Measurements from ENCODE around the gene GSX1. TPM values are rescaled to one million over a fixed set of nuclear protein-coding genes. Genes with fewer than 3 reads are reported as not detected.
"Not testable (repeated sequence)": the region's sequence is repeated elsewhere in the genome, so short reads cannot be mapped to it uniquely, and the experiment has no call there.

Gene GSX1
- not detected for total RNA-seq
- long read RNA-seq, result 0 reads

DNA sequence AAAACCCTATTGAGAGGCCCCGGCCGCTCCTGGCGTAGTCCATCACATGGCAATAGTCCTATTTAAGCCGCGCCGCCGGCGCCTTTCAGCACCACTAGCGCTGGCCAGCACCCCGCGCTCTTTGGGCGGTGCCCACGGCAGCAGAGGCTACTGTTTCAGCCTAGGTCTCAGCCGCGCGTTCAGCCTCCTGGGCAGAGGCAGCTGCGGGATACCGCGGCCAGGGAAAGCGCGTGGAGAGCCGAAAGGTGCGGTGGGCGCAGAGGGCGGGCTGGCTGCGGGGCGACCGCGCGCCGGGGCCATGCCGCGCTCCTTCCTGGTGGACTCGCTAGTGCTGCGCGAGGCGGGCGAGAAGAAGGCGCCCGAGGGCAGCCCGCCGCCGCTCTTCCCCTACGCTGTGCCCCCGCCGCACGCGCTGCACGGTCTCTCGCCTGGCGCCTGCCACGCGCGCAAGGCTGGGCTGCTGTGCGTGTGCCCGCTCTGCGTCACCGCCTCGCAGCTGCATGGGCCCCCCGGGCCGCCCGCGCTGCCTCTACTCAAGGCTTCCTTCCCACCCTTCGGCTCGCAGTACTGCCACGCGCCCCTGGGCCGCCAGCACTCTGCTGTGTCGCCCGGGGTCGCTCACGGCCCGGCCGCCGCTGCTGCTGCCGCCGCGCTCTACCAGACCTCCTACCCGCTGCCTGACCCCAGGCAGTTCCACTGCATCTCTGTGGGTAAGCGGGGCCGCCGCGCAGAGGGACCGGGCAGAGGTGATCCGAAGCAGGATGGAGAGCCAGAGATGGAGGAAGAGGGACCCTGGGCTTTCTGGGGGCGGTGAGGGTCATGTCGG, at the start of gene GSX1:
GSX1 (plus strand) TSS at position 91 of the 826 bp plus-strand sequence; CDS start at position 299, 208 bp downstream.
- Histone ChIP-seq H3K36me3 (no peaks in the 10 kb centered on the region), H3K4me3 (peak within 1 kb of the TSS; percentile 42), H3K27me3 (peaks cover 97% of the 10 kb centered on the region), H3K4me1 (peaks cover 24% of the 10 kb centered on the region), H3K27ac (no peak within 1 kb of the TSS), H3K9me3 (no peaks in the 10 kb centered on the region)
- TF ChIP-seq, protein P1, sequence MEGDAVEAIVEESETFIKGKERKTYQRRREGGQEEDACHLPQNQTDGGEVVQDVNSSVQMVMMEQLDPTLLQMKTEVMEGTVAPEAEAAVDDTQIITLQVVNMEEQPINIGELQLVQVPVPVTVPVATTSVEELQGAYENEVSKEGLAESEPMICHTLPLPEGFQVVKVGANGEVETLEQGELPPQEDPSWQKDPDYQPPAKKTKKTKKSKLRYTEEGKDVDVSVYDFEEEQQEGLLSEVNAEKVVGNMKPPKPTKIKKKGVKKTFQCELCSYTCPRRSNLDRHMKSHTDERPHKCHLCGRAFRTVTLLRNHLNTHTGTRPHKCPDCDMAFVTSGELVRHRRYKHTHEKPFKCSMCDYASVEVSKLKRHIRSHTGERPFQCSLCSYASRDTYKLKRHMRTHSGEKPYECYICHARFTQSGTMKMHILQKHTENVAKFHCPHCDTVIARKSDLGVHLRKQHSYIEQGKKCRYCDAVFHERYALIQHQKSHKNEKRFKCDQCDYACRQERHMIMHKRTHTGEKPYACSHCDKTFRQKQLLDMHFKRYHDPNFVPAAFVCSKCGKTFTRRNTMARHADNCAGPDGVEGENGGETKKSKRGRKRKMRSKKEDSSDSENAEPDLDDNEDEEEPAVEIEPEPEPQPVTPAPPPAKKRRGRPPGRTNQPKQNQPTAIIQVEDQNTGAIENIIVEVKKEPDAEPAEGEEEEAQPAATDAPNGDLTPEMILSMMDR (IDR thresholded peaks at IDR 0.05), result no peak
- ATAC-seq, result peak; percentile 89
- DNase-seq, result peak; percentile 86
- intact Hi-C loops (cut with DNase I), result no loop called here

DNA sequence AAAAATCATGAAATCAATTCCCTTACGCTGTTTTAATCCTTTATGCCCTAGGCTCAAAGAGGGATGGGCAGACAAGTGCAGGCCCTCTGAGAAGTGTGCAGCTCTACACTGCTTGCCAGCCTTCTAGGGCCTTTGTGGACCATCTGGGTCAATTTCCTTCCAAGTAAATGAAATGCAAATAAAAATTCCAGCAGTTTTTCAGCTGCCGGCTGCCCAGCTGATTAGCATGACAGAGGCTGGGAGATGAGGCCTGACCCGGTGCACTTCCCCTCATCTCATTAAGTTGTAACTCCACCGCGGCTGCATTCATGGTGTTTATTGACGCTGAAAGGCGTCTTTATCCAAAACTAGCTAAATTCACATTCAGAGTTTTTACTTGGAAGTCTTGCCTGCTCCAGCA, 47.5 kb upstream of the GSX1 start:
- H3K27me3 ChIP-seq, result no peaks in the 10 kb centered on the region
- no peak for DNase-seq
- no peak for ATAC-seq
- intact Hi-C loops (cut with DNase I), result no loop called here
- no peaks in the 10 kb centered on the region for H3K36me3 ChIP-seq
- H3K27ac ChIP-seq, result no peak overlapping the region
- H3K4me1 ChIP-seq, result no peaks in the 10 kb centered on the region
- H3K4me3 ChIP-seq, result no peak overlapping the region
- TF ChIP-seq, protein P1 (IDR thresholded peaks at IDR 0.05), result no peak
- H3K9me3 ChIP-seq, result no peaks in the 10 kb centered on the region

DNA sequence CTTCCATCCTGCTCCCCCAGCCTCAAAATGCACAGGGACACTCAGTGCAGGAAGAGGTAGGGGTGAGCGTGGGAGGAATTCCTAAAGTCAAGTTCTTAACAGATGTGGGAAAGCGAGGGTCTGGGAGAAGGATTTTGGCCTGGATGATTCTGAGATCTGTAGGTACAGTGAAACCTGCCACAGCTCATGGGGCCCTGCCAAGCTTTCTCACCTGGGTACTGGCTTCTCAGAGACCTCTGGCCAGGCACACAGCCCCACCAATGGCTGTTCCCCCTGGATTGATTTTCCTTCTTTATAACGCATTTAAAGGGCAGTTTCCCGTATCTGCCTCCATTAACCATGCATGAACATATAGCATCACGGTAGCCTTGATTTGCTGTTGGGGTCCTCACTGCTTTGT, 47.0 kb upstream of the GSX1 start:
- no peak overlapping the region for H3K4me3 ChIP-seq
- H3K27ac ChIP-seq, result no peak overlapping the region
- DNase-seq (no peak), ATAC-seq (no peak)
- H3K27me3 ChIP-seq, result no peaks in the 10 kb centered on the region
- intact Hi-C loops (cut with DNase I), result no loop called here
- no peaks in the 10 kb centered on the region for H3K36me3 ChIP-seq
- no peaks in the 10 kb centered on the region for H3K9me3 ChIP-seq
- TF ChIP-seq, protein P1 (IDR thresholded peaks at IDR 0.05), result no peak
- H3K4me1 ChIP-seq, result no peaks in the 10 kb centered on the region

DNA sequence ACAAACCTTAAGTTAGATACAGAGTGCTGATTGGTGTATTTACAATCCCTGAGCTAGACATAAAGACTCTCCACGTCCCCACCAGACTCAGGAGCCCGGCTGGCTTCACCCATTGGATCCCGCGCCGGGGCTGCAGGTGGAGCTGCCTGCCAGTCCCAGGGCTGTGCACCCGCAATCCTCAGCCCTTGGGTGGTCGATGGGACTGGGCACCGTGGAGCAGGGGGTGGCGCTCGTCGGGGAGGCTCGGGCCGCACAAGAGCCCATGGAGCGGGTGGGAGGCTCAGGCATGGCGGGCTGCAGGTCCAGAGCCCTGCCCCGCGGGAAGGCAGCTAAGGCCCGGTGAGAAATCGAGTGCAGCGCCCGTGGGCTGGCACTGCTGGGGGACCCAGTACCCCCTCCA, 44.1 kb upstream of the GSX1 start:
- H3K27ac ChIP-seq; H3K4me1 ChIP-seq; H3K36me3 ChIP-seq; intact Hi-C loops (cut with DNase I); H3K27me3 ChIP-seq; H3K4me3 ChIP-seq; DNase-seq; ATAC-seq; H3K9me3 ChIP-seq: not testable (repeated sequence)

DNA sequence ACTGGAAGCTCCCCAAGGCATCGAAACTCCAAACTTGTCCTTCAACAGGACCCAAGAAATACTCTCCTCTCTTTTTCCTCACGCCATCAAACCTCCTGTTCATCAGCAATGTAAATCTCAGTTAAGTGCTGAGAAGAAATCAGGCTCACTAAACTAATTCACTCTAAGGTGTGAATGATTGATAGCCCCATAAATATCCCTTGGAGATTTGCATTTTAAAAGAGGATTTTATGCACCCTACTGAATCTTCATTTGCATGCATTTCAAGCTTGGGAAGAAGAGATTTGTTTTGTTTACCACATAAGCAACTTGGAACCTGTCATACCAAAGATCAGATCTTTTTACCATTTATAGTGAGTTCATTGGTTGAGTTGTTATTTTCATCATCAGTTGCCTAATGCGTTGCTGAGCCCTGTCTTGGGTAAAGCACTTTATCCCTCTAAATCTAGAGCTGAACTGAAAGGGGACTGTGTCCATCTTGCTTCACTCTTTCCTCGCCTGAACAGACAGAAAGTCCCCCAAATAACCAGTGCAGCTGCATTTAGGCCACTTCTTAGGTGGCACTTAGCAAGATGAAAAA, 40.2 kb upstream of the GSX1 start:
- TF ChIP-seq, protein P1 (IDR thresholded peaks at IDR 0.05), result no peak
- no peaks in the 10 kb centered on the region for H3K36me3 ChIP-seq
- no peak for DNase-seq
- H3K27me3 ChIP-seq, result no peaks in the 10 kb centered on the region
- no peak overlapping the region for H3K27ac ChIP-seq
- H3K9me3 ChIP-seq, result no peaks in the 10 kb centered on the region
- H3K4me3 ChIP-seq, result no peak overlapping the region
- intact Hi-C loops (cut with DNase I), result no loop called here
- no peak for ATAC-seq
- H3K4me1 ChIP-seq, result no peaks in the 10 kb centered on the region

DNA sequence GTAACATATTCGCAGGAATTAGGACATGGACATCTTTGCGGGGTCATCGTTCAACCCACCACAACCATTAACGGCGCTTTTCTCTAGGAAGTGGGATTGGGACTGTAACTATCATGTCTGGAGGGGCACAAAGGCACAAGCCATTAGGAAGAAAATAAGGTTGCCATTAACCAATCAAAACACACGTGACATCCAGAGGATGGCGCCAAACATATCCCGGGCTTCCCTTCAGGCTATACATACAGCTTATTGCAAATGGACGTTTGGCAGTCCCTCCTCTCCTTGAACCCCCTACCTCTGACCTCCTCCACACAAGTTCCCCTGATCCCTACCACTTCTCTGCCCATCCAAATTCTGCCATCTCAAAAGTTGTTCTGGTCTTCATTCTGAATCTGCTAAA, 26.6 kb upstream of the GSX1 start:
- intact Hi-C loops (cut with DNase I), result no loop called here
- H3K36me3 ChIP-seq, result no peaks in the 10 kb centered on the region
- H3K27ac ChIP-seq, result no peak overlapping the region
- ATAC-seq (no peak), DNase-seq (no peak)
- H3K4me1 ChIP-seq, result no peaks in the 10 kb centered on the region
- no peak overlapping the region for H3K4me3 ChIP-seq
- H3K27me3 ChIP-seq, result peaks cover 36% of the 10 kb centered on the region
- H3K9me3 ChIP-seq, result no peaks in the 10 kb centered on the region
- TF ChIP-seq, protein P1 (IDR thresholded peaks at IDR 0.05), result no peak
